CD4-positive, alpha-beta T cell (primary cell): ENCODE data around the gene BSDC1. TPM values are rescaled to one million over a fixed set of nuclear protein-coding genes. Genes with fewer than 3 reads are reported as not detected.

Source experiments
- ATAC-seq: fragments of 200-7000 bp; cut with Tn5 transposase; one replicate; pipeline ENCODE4 v1.10.0; 2022; ENCODE audit warnings: mild to moderate bottlenecking; ENCODE audit not compliant: poor library complexity
- CTCF ChIA-PET: fragments of 350-600 bp; sonication (Branson Sonifier 250); formaldehyde crosslinking; loops from one replicate; lab custom pipeline; 2021; ENCODE audit warnings: antibody characterized with exemption, inconsistent platforms; lab: Charles Lee
- POLR2A ChIA-PET: fragments of 350-600 bp; sonication (Branson Sonifier 250); formaldehyde crosslinking; loops from one replicate; lab custom pipeline; 2021; ENCODE audit warnings: antibody characterized with exemption, inconsistent platforms; lab: Charles Lee
- DNase-seq, 14 experiments: peaks; one replicate each; pipeline ENCODE4 v3.0.0-alpha.2; 2013 to 2020; ENCODE audit warnings: mixed read lengths in 2 of 14
- H3K27ac ChIP-seq, 2 donors: one replicate each; pipeline versions ENCODE4 v1.5.1 to v1.7.0; 2013; ENCODE audit warnings: low read length in 2 of 2, low read depth in 1 of 2, mild to moderate bottlenecking in 1 of 2
- H3K27me3 ChIP-seq, 2 experiments: 1 replicate in 1 of 2; 2 replicates in 1 of 2; pipeline versions ENCODE4 v1.6.1 to v1.7.0; 2013; ENCODE audit warnings: low read length in 2 of 2, control low read depth in 1 of 2, mild to moderate bottlenecking in 1 of 2, moderate library complexity in 1 of 2; ENCODE audit not compliant: insufficient read depth in 2 of 2, control insufficient read depth in 1 of 2
- H3K36me3 ChIP-seq: one replicate; pipeline ENCODE4 v1.6.1; 2013; ENCODE audit warnings: low read length, control low read depth; ENCODE audit not compliant: insufficient read depth
- H3K4me1 ChIP-seq: one replicate; pipeline ENCODE4 v1.6.1; 2013; ENCODE audit warnings: low read length, control low read depth; ENCODE audit not compliant: insufficient read depth
- H3K4me3 ChIP-seq: one replicate; pipeline ENCODE4 v1.5.1; 2013; ENCODE audit warnings: mild to moderate bottlenecking, low read length, moderate library complexity
- H3K9me3 ChIP-seq, 2 experiments: 1 replicate in 1 of 2; 2 replicates in 1 of 2; pipeline versions ENCODE4 v1.6.1 to v1.7.0; 2013; ENCODE audit warnings: low read length in 2 of 2, mild to moderate bottlenecking in 2 of 2, control low read depth in 1 of 2, moderate library complexity in 1 of 2; ENCODE audit not compliant: control insufficient read depth in 1 of 2, insufficient read depth in 1 of 2
- H3K27ac Mint-ChIP-seq: one replicate; pipeline ENCODE4 v1.8.0; 2020; ENCODE audit warnings: mixed read lengths
- H3K27me3 Mint-ChIP-seq: one replicate; pipeline ENCODE4 v1.8.0; 2021; ENCODE audit warnings: mixed read lengths
- H3K36me3 Mint-ChIP-seq: one replicate; pipeline ENCODE4 v1.8.0; 2021; ENCODE audit warnings: low read depth, mixed read lengths
- H3K4me1 Mint-ChIP-seq: one replicate; pipeline ENCODE4 v1.8.0; 2021; ENCODE audit warnings: low read depth, mixed read lengths
- H3K4me3 Mint-ChIP-seq: one replicate; pipeline ENCODE4 v1.8.0; 2020; ENCODE audit warnings: mild to moderate bottlenecking, mixed read lengths
- H3K9me3 Mint-ChIP-seq: one replicate; pipeline ENCODE4 v1.8.0; 2020; ENCODE audit warnings: mixed read lengths
- intact Hi-C, 2 experiments: fragments of 100-400 bp; cut with DNase I in 1 of 2; cut with micrococcal nuclease in 1 of 2; formaldehyde crosslinking; loops; one replicate each; pipeline versions ENCODE4 v1.15.1 to v1.9.0; 2023 to 2025; cut with DNase I, micrococcal nuclease
- total RNA-seq, 174 experiments: library from RNA in 2 of 174; stranded (reverse) in 2 of 174; gene quantifications; one replicate each; pipeline ENCODE4 v1.2.3 and lab custom pipeline; 2021 to 2026
- TF ChIP-seq, protein P1 (sequence below): fragments of 200-600 bp; IDR thresholded peaks from one replicate; pipeline ENCODE4 v1.8.0; 2022; ENCODE audit warnings: antibody characterized with exemption, mild to moderate bottlenecking

BSDC1 gene
- total RNA-seq, 2 experiments from 2014 or later: 186 to 190 TPM

DNA sequence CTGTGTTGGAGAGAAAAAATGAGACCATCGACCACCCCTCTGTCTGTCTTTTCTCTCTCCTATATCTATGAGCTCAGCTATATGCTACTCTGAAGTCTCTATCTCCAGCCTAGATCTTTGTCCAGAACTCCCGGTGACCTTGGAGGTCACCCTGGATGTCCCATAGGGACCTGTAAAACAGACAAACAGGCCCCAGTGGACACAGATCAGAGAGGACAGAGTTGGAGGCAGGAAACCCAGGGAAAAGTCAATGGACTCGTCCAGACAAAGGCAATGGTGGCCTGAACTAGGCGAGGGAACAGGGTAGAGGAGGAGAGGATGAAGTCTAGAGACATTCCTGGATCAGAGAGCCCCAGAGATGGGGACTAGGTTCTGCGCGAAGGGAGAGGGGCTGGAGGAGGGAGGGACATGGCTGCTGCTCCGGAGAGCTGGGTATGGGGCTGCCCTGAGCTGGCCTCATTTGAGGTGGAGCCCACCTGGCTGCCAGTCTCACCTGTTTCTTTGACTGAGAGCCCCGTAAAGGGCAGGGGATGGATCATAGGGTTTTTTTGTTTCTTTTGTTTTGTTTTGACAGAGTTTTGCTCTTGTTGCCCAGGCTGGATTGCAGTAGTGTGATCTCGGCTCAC lies 47.6 kb downstream of the BSDC1 start:
- ChIA-PET CTCF (no interaction called here), POLR2A (interaction anchor here (0.6 to 3.4 kb wide), 2 partner anchors 10 to 149 kb away, joined by 3 to 23 read pairs; partner anchors contain the start of gene MARCKSL1)
- Mint-ChIP-seq H3K36me3 (no peaks in the 10 kb centered on the region), H3K27ac (no peak overlapping the region), H3K27me3 (no peaks in the 10 kb centered on the region), H3K4me1 (peaks cover 56% of the 10 kb centered on the region), H3K4me3 (peak overlapping the region; percentile 4), H3K9me3 (no peaks in the 10 kb centered on the region)
- intact Hi-C loops: no loop called here
- Histone ChIP-seq H3K36me3 (no peaks in the 10 kb centered on the region), H3K4me1 (peaks cover 57% of the 10 kb centered on the region), H3K27ac (no peak overlapping the region), H3K4me3 (no peak overlapping the region), H3K27me3 (no peaks in the 10 kb centered on the region), H3K9me3 (peaks cover 0 to 8% of the 10 kb centered on the region in 2 experiments)
- TF ChIP-seq, protein P1, sequence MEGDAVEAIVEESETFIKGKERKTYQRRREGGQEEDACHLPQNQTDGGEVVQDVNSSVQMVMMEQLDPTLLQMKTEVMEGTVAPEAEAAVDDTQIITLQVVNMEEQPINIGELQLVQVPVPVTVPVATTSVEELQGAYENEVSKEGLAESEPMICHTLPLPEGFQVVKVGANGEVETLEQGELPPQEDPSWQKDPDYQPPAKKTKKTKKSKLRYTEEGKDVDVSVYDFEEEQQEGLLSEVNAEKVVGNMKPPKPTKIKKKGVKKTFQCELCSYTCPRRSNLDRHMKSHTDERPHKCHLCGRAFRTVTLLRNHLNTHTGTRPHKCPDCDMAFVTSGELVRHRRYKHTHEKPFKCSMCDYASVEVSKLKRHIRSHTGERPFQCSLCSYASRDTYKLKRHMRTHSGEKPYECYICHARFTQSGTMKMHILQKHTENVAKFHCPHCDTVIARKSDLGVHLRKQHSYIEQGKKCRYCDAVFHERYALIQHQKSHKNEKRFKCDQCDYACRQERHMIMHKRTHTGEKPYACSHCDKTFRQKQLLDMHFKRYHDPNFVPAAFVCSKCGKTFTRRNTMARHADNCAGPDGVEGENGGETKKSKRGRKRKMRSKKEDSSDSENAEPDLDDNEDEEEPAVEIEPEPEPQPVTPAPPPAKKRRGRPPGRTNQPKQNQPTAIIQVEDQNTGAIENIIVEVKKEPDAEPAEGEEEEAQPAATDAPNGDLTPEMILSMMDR: no peak
- no peak for ATAC-seq
- no peak for DNase-seq

- Histone ChIP-seq H3K27ac (no peak overlapping the region), H3K4me1 (peaks cover 47% of the 10 kb centered on the region), H3K27me3 (no peaks in the 10 kb centered on the region), H3K9me3 (peaks cover 0 to 2% of the 10 kb centered on the region in 2 experiments), H3K4me3 (no peak overlapping the region), H3K36me3 (no peaks in the 10 kb centered on the region)
- peak in 7 of 14 experiments; percentile 28 to 65 (median 53) for DNase-seq
- H3K36me3 Mint-ChIP-seq: no peaks in the 10 kb centered on the region
- peak; percentile 73 for ATAC-seq
- no peak overlapping the region for H3K27ac Mint-ChIP-seq
- CTCF ChIA-PET: no interaction called here
- intact Hi-C loops: no loop called here
- H3K4me3 Mint-ChIP-seq: peak overlapping the region; percentile 13
- TF ChIP-seq, protein P1: no peak
- H3K27me3 Mint-ChIP-seq: no peaks in the 10 kb centered on the region
- H3K9me3 Mint-ChIP-seq: no peaks in the 10 kb centered on the region
- POLR2A ChIA-PET: interaction anchor here (1.1 to 3.4 kb wide), 3 partner anchors 9 to 91 kb away, joined by 3 to 23 read pairs (median 4); partner anchors contain the start of gene MARCKSL1
- H3K4me1 Mint-ChIP-seq: peaks cover 46% of the 10 kb centered on the region
These were observed 48.9 kb downstream of the BSDC1 start for GRCh38 chr1:32345289-32345827.

- no peaks in the 10 kb centered on the region for H3K27me3 Mint-ChIP-seq
- ATAC-seq: no peak
- no peak overlapping the region for H3K4me3 Mint-ChIP-seq
- intact Hi-C loops: no loop called here
- no peaks in the 10 kb centered on the region for H3K36me3 Mint-ChIP-seq
- no peaks in the 10 kb centered on the region for H3K9me3 Mint-ChIP-seq
- TF ChIP-seq, protein P1: no peak
- H3K4me3 ChIP-seq: no peak overlapping the region
- no peak overlapping the region for H3K27ac ChIP-seq
- H3K9me3 ChIP-seq: no peaks in the 10 kb centered on the region
- H3K27me3 ChIP-seq: no peaks in the 10 kb centered on the region
- peaks cover 36% of the 10 kb centered on the region for H3K4me1 ChIP-seq
- no peak overlapping the region for H3K27ac Mint-ChIP-seq
- no peaks in the 10 kb centered on the region for H3K36me3 ChIP-seq
- ChIA-PET POLR2A (interaction anchor here (2.2 kb wide), 1 partner anchor 52 kb away, joined by 5 read pairs; the partner anchor contains the start of gene BSDC1), CTCF (interaction anchor here (1.0 kb wide), 1 partner anchor 8 kb away, joined by 3 read pairs; no protein-coding TSS in a partner anchor)
- no peak for DNase-seq
- peaks cover 32% of the 10 kb centered on the region for H3K4me1 Mint-ChIP-seq
These were observed 51.5 kb downstream of the BSDC1 start for GRCh38 chr1:32342704-32343103.
